HuH-7.5 (cell line): Measurements from ENCODE around the gene CYP4F3.
"Not testable (repeated sequence)": the region's sequence is repeated elsewhere in the genome, so short reads cannot be mapped to it uniquely, and the experiment has no call there.

ENCODE experiments used
- DNase-seq: peaks from one replicate; pipeline ENCODE4 v3.0.0; 2011; ENCODE audit warnings: low spot score

Gene CYP4F3

DNA sequence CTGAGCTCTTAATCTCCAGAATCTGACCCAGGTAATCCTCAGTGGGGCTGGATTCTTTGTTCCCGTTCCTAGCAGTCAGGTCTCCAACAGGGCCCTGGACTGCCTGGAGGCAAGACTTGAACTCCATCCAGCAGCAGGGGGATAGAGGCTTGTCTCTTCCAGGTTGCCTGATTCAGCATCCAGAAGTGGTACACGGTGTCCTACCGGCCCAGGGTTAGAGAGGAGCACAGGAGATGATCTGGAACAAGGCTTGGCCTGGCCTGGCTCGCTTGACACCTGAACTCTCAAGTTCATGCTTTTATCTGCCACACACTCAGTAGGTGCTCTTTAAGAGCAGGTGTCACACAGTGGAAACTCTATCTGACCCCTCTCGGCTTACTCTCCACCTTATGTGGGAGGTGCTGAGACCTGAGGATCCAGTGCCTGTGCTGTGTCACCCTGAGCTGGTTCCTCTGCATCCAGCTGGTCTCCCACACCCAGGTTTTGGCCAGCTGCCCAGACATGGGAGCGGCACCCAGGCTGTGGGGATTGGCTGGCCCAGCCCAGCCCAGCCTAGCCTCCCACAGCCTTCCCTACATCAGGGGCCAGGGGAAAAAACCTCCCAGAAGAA, at the start of gene CYP4F3:
CYP4F3 (plus strand) TSS at position 604 of the 610 bp plus-strand sequence. CDS start 519 bp downstream, outside the sequence.
- peak; percentile 85 for DNase-seq

- DNase-seq: no peak
Measured at GRCh38 chr19:15591796-15592195, 48.9 kb upstream of the CYP4F3 start.

- not testable (repeated sequence) for DNase-seq
Measured at GRCh38 chr19:15592506-15592905, 48.2 kb upstream of the CYP4F3 start.

DNA sequence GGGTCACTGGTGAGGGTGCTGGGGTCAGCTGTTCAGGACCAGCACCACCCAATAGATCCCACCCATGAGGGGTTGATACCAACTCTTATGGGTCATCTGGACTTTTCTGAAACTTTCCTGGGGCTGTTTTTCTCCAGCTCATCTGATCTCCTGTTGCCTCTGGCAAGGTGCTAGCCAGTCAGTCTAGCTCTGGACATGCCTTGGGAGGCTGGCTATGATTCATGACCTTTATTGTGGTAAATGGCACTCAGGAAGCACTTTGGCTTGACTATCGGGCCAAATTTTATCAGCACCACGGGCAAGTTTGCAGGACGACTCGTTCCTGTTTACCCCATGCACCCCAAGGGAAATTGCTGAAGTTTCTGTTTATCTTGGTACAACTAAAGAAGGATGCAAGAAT, 46.9 kb upstream of the CYP4F3 start:
- DNase-seq: not testable (repeated sequence)

- DNase-seq: no peak
Measured at GRCh38 chr19:15595069-15595468, 45.6 kb upstream of the CYP4F3 start.

GRCh38 chr19:15607978-15608925, 32.4 kb upstream of the CYP4F3 start:
- not testable (repeated sequence) for DNase-seq

DNA sequence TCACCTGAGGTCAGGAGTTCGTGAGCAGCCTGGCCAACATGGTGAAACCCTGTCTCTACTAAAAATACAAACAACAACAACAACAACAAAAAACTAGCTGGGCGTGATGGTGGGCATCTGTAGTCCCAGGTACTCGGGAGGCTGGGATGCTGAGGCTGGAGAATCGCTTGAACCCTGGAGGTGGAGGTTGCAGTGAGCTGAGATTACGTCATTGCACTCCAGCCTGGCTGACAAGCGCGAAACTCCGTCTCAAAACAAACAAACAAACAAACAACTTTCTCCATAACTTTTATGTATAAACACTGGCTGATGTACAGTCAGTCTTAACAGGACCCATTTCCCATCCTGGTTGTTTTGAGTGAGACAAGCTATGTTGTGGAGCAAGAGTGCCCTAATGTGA, 31.4 kb upstream of the CYP4F3 start:
- DNase-seq: no peak

DNA sequence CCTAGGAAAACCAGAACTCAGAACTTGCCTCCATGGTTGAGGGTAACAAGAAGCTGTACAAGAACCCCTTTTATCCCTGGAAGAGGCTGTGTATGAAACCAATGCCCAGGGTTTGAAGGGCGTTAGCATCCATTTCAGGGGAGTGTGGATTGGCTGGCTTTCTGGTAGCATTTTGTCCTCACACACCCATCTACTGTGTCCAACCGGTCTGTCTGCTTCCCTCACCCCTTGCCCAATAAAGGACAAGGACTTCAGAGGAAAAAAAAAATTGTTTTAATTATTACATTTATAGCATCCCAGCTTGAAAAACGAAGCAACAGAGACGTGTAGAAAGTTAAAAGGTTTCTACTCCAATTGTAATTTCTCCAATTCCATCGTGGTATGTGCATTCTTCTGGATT, 28.4 kb upstream of the CYP4F3 start:
- no peak for DNase-seq

GRCh38 chr19:15613338-15613737, 27.4 kb upstream of the CYP4F3 start:
- DNase-seq: no peak

- peak; percentile 33 for DNase-seq
Measured at GRCh38 chr19:15614507-15615379, 26.0 kb upstream of the CYP4F3 start, which contains the start of gene CYP4F8. Gene CYP4F8 (plus strand): TSS chr19:15615218. CDS start chr19:15615617, 399 bp downstream.

- DNase-seq: no peak
Measured at GRCh38 chr19:15615526-15615925, 25.2 kb upstream of the CYP4F3 start.

DNA sequence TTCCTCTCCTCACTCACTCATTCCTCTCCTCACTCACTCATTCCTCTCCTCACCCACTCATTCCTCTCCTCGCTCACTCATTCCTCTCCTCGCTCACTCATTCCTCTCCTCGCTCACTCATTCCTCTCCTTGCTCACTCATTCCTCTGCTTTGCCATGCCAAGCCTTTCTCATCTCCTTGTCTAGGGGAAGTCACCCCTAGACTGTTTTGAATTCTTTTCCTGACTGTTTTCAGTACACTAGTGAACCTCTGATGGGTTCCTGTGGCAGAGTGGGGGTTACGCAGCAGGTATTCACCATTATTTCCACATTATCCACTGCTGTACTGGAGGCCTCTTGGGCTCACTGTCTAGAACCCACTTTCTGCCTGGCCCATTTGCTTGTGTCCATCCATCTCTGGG, 24.5 kb upstream of the CYP4F3 start:
- no peak for DNase-seq

- no peak for DNase-seq
Measured at GRCh38 chr19:15616627-15617270, 23.9 kb upstream of the CYP4F3 start.

DNA sequence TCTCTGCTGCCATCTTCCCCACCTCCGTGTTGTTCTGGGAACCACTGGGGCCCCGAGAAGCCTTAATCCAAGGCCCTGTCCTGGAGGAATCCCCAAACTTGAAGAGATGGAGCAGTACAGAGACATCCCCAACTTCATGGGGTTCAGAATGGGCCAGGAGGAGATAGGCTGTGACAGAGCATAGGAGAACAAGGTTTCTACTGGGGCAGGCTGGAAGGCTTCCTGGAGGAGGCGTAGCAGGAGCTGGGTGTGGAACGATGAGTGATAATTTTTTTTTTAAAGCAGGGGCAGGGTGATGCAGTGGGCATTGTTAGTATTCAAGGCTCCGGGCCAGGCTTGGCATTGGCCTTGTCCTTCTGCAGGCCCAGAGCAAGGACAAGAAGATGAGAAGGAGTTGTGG, 22.4 kb upstream of the CYP4F3 start:
- no peak for DNase-seq

DNA sequence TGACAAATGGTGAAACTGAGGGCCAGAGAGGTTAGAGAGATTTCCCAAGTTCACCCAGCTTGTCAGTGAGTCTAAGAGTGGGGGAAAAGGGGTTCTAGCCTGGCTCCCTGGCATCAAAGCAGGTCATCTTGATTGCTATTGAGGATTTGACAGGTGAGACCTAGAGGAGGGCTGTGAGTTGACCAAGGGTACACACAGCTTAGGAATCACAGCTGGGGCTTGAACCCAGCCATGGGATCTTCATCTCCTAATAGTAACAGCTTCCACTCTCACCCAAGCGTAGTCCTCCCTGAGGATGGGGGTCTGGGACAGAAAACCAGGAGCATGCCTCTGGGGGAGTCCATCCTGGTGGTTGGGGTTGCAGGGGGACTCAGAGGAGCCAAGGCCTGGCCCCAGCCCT, 18.9 kb upstream of the CYP4F3 start:
- DNase-seq: no peak

GRCh38 chr19:15622991-15623390, 17.7 kb upstream of the CYP4F3 start:
- no peak for DNase-seq

- DNase-seq: peak; percentile 49
Measured at GRCh38 chr19:15623711-15624318, 16.9 kb upstream of the CYP4F3 start.

DNA sequence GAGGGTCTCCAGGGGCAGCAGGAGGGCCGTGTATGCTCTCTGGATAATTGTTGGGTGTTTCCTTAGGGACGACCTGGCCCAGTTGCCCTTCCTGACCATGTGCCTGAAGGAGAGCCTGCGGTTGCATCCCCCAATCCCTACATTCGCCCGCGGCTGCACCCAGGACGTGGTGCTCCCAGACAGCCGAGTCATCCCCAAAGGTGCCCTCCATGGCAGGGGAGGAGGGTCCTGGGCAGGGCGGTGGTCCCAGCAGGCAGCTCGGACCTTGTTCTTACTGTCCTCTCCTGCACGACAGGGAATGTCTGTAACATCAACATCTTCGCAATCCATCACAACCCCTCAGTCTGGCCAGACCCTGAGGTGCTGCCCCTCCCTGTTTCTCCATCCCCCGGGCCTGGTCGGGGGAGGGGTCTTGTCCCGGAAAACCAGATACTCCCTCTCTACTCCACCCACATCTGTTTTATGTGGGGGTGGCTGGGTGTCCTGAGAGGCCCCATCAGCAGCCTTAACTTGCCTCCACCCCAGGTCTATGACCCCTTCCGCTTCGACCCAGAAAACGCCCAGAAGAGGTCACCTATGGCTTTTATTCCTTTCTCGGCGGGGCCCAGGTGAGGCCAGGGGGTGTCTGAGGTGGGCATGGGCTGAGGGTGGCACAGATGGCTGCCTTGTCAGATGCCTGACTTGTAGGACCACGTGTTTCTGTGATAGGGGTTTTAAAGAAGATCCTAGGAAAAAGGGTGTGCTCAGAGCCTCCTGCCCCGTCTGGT, 12.3 kb upstream of the CYP4F3 start:
- DNase-seq: no peak

GRCh38 chr19:15629003-15629880, 11.5 kb upstream of the CYP4F3 start:
- DNase-seq: peak; percentile 74
